ENCODE data around the gene SHISAL2B. TPM values are rescaled to one million over a fixed set of nuclear protein-coding genes. Genes with fewer than 3 reads are reported as not detected.

The SHISAL2B gene
- polyA plus RNA-seq, 2 of the 4 experiments (the other 2 are of a cell fraction) = not detected

- Histone ChIP-seq H3K4me1 (no peaks in the 10 kb centered on the region), H3K4me3 (no peak overlapping the region), H3K27ac (no peak overlapping the region), H3K9me3 (no peaks in the 10 kb centered on the region), H3K4me2 (no peak overlapping the region)
- TF ChIP-seq ZNF302 (CRISPR knock-in tag; IDR thresholded peaks at IDR 0.05) (no peak), HEYL (CRISPR knock-in tag; IDR thresholded peaks at IDR 0.05) (no peak), KDM1A (IDR thresholded peaks at IDR 0.05; ENCODE audit: low read depth) (no peak), ZSCAN20 (CRISPR knock-in tag; IDR thresholded peaks at IDR 0.05) (no peak), E2F6 (IDR thresholded peaks at IDR 0.05; ENCODE audit: borderline replicate concordance, low read depth) (no peak), FOSL2 (IDR thresholded peaks at IDR 0.05) (no peak), FOSL2 (CRISPR knock-in tag; IDR thresholded peaks at IDR 0.05) (no peak), NPAS2 (CRISPR knock-in tag; IDR thresholded peaks at IDR 0.05; ENCODE audit: borderline replicate concordance) (no peak), ATOH8 (CRISPR knock-in tag; IDR thresholded peaks at IDR 0.05; ENCODE audit: low read depth) (no peak), HES2 (IDR thresholded peaks at IDR 0.05) (no peak), CBX2 (IDR thresholded peaks at IDR 0.05; ENCODE audit: borderline replicate concordance, low read depth) (no peak)
- no peak for ATAC-seq
- ChIA-PET POLR2A (no interaction called here), CTCF (no interaction called here)
- FAIRE-seq = no peak
- no peak for DNase-seq (ENCODE audit: low read depth in 1 of 2, low spot score in 1 of 2)
- WGBS (ENCODE audit: missing lambda C conversion rate) = 87% methylated on average over 4 of the region's 4 CpGs
Measured at GRCh38 chr5:64759960-64760660, 69.8 kb downstream of the SHISAL2B start.

- ChIA-PET CTCF (interaction anchor here (0.6 to 1.2 kb wide), 2 partner anchors 22 to 47 kb away, joined by 3 to 4 read pairs; no protein-coding TSS in a partner anchor), POLR2A (no interaction called here)
- Histone ChIP-seq H3K4me1 (peaks cover 16% of the 10 kb centered on the region; the same call in 2 of the 3 replicates), H3K4me3 (no peak overlapping the region), H3K9me3 (no peaks in the 10 kb centered on the region), H3K27ac (no peak overlapping the region), H3K4me2 (no peak overlapping the region)
- ATAC-seq = no peak
- FAIRE-seq = no peak
- DNase-seq (ENCODE audit: low read depth in 1 of 2, low spot score in 1 of 2) = no peak
- no peak for TF ChIP-seq NPAS2 (CRISPR knock-in tag; IDR thresholded peaks at IDR 0.05; ENCODE audit: borderline replicate concordance)
- TF ChIP-seq REST (IDR thresholded peaks at IDR 0.05) = no peak
- no peak for TF ChIP-seq HOXA7 (CRISPR knock-in tag; IDR thresholded peaks at IDR 0.05)
- no peak for TF ChIP-seq HMGXB4 (CRISPR knock-in tag; IDR thresholded peaks at IDR 0.05; ENCODE audit: borderline replicate concordance)
- TF ChIP-seq MYC (IDR thresholded peaks at IDR 0.05; ENCODE audit: borderline replicate concordance, low read length) = no peak
- no peak for TF ChIP-seq SREBF2 (IDR thresholded peaks at IDR 0.05)
- TF ChIP-seq HEYL (CRISPR knock-in tag; IDR thresholded peaks at IDR 0.05) = no peak
- TF ChIP-seq KDM1A (IDR thresholded peaks at IDR 0.05; ENCODE audit: low read depth) = no peak
- no peak for TF ChIP-seq HES2 (IDR thresholded peaks at IDR 0.05)
- TF ChIP-seq NFE2L2 (conservative IDR thresholded peaks at IDR 0.05; ENCODE audit: low read length) = no peak
- no peak for TF ChIP-seq MAFK (IDR thresholded peaks at IDR 0.05; ENCODE audit: partially characterized antibody)
- TF ChIP-seq MAZ (IDR thresholded peaks at IDR 0.05; ENCODE audit: borderline replicate concordance, low read depth, low read length) = no peak
- TF ChIP-seq BCL3 (IDR thresholded peaks at IDR 0.05) = no peak
- no peak for TF ChIP-seq ZC3H11A (IDR thresholded peaks at IDR 0.05)
- no peak for TF ChIP-seq USF2 (IDR thresholded peaks at IDR 0.05)
- no peak for TF ChIP-seq RFX5 (IDR thresholded peaks at IDR 0.05)
- 92% methylated on average over 4 of the region's 4 CpGs for whole genome bisulfite sequencing (ENCODE audit: missing lambda C conversion rate)
Measured at GRCh38 chr5:64763948-64764503, 73.7 kb downstream of the SHISAL2B start.
